Measurements from ENCODE around the gene YWHAE. TPM values are rescaled to one million over a fixed set of nuclear protein-coding genes. Genes with fewer than 3 reads are reported as not detected.

Gene YWHAE
- total RNA-seq, 2 experiments from 2014 or later, result 116 to 133 TPM

DNA sequence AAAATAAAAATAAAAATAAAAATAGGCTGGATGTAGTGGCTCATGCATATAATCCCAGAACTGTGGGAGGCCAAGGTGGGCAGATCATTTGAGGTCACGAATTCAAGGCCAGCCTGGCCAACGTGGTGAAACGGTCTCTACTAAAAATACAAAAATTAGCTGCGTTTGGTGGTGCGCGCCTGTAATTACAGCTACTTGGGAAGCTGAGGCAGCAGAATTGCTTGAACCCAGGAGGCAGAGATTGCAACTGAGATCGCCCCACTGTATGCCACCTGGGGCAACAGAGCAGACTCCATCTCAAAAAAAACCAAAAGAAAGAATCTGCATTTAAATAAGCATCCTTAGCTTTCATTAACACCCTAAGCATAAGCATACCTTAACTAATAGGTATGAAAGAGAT lies 33.8 kb downstream of the YWHAE start:
- peaks cover 74% of the 10 kb centered on the region for H3K4me1 Mint-ChIP-seq (ENCODE audit: low read depth)

DNA sequence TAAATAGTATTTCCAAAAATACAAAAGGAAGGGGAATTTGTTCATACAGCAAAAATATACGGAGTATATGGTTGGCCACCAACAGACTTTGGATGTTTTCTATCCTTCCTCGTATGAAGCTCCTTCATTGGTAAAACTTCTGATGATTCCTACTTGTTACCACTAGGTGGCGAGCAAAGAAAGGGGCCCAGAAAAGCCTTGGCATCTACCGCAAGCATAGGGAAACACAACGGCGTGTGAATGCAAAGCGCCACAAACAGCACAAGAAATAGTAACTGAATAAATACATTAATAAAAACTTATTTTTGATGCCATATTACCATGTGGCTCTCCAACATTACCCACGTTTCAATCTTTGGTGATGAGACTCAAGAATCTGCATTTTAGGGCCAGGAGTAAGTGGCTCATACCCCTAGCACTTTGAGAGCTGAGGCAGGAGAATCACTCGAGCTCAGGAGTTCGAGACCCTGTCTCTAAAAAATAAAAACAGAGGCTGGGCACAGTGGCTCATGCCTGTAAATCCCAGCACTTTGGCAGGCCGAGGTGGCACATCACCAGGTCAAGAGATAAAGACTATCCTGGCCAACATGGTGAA lies 34.5 kb downstream of the YWHAE start:
- no peaks in the 10 kb centered on the region for H3K9me3 ChIP-seq (ENCODE audit: control insufficient read depth in 1 of 2, insufficient read depth in 1 of 2, low read length in 2 of 2)
- no peaks in the 10 kb centered on the region for H3K27me3 ChIP-seq (ENCODE audit: control insufficient read depth in 1 of 2, insufficient read depth in 2 of 2, low read length in 2 of 2)
- peaks cover 50% of the 10 kb centered on the region for H3K4me1 ChIP-seq (ENCODE audit: insufficient read depth, low read length)
- Mint-ChIP-seq H3K27me3 (no peaks in the 10 kb centered on the region), H3K9me3 (no peaks in the 10 kb centered on the region), H3K27ac (peak overlapping the region; percentile 66), H3K36me3 (ENCODE audit: low read depth) (peaks cover 57% of the 10 kb centered on the region), H3K4me3 (peak overlapping the region; percentile 12), H3K4me1 (ENCODE audit: low read depth) (peaks cover 76% of the 10 kb centered on the region)
- DNase-seq (peak; percentile 28 to 87 (median 50)), ATAC-seq (ENCODE audit: poor library complexity) (peak; percentile 73)
- CTCF ChIA-PET, result interaction anchor here (0.6 to 2.8 kb wide), 44 partner anchors 9 to 284 kb away, joined by 3 to 67 read pairs (median 4); partner anchors contain the start of genes CRK, INPP5K, RILP and YWHAE
- POLR2A ChIA-PET, result interaction anchor here (0.6 to 6.7 kb wide), 19 partner anchors 9 to 351 kb away, joined by 3 to 98 read pairs (median 5); partner anchors contain the start of genes CRK, INPP5K, RILP and YWHAE
- intact Hi-C loops (cut with DNase I, micrococcal nuclease), result loop anchor here (1.0 to 5.0 kb wide), 10 partner anchors 33 to 263 kb away; partner anchors contain the start of genes SLC43A2 (in 2 of the 2) and CRK (in 1 of the 2)
- no peak overlapping the region for H3K4me3 ChIP-seq (ENCODE audit: low read length)
- H3K36me3 ChIP-seq (ENCODE audit: insufficient read depth, low read length), result peaks cover 31% of the 10 kb centered on the region
- peak overlapping the region in 1 of 2 donors; percentile 9 for H3K27ac ChIP-seq (ENCODE audit: low read depth in 1 of 2, low read length in 2 of 2)
- TF ChIP-seq, protein P1, sequence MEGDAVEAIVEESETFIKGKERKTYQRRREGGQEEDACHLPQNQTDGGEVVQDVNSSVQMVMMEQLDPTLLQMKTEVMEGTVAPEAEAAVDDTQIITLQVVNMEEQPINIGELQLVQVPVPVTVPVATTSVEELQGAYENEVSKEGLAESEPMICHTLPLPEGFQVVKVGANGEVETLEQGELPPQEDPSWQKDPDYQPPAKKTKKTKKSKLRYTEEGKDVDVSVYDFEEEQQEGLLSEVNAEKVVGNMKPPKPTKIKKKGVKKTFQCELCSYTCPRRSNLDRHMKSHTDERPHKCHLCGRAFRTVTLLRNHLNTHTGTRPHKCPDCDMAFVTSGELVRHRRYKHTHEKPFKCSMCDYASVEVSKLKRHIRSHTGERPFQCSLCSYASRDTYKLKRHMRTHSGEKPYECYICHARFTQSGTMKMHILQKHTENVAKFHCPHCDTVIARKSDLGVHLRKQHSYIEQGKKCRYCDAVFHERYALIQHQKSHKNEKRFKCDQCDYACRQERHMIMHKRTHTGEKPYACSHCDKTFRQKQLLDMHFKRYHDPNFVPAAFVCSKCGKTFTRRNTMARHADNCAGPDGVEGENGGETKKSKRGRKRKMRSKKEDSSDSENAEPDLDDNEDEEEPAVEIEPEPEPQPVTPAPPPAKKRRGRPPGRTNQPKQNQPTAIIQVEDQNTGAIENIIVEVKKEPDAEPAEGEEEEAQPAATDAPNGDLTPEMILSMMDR (IDR thresholded peaks at IDR 0.05), result peak; percentile 86

More for the DNA sequence above, 33.8 kb downstream of the YWHAE start:
- H3K27ac Mint-ChIP-seq, result peak overlapping the region; percentile 66
- H3K4me3 ChIP-seq (ENCODE audit: low read length), result no peak overlapping the region
- intact Hi-C loops (cut with DNase I, micrococcal nuclease), result loop anchor here (5.0 kb wide), 3 partner anchors 86 to 261 kb away; partner anchors contain the start of genes CRK (in 1 of the 2) and SLC43A2 (in 1 of the 2)
- H3K9me3 Mint-ChIP-seq, result no peaks in the 10 kb centered on the region
- peak overlapping the region; percentile 3 for H3K4me3 Mint-ChIP-seq
- H3K9me3 ChIP-seq (ENCODE audit: control insufficient read depth in 1 of 2, insufficient read depth in 1 of 2, low read length in 2 of 2), result no peaks in the 10 kb centered on the region
- H3K36me3 ChIP-seq (ENCODE audit: insufficient read depth, low read length), result peaks cover 27% of the 10 kb centered on the region
- ChIA-PET CTCF (interaction anchor here (0.8 to 2.8 kb wide), 22 partner anchors 9 to 283 kb away, joined by 3 to 67 read pairs (median 7); partner anchors contain the start of genes CRK, INPP5K and RILP), POLR2A (interaction anchor here (0.9 to 6.7 kb wide), 8 partner anchors 9 to 263 kb away, joined by 3 to 98 read pairs (median 4); partner anchors contain the start of genes INPP5K and YWHAE)
- TF ChIP-seq, protein P1 (IDR thresholded peaks at IDR 0.05), result no peak
- no peaks in the 10 kb centered on the region for H3K27me3 Mint-ChIP-seq
- peaks cover 51% of the 10 kb centered on the region for H3K36me3 Mint-ChIP-seq (ENCODE audit: low read depth)
- no peak overlapping the region for H3K27ac ChIP-seq (ENCODE audit: low read depth in 1 of 2, low read length in 2 of 2)
- DNase-seq (no peak), ATAC-seq (ENCODE audit: poor library complexity) (no peak)
- no peaks in the 10 kb centered on the region for H3K27me3 ChIP-seq (ENCODE audit: control insufficient read depth in 1 of 2, insufficient read depth in 2 of 2, low read length in 2 of 2)
- peaks cover 49% of the 10 kb centered on the region for H3K4me1 ChIP-seq (ENCODE audit: insufficient read depth, low read length)

DNA sequence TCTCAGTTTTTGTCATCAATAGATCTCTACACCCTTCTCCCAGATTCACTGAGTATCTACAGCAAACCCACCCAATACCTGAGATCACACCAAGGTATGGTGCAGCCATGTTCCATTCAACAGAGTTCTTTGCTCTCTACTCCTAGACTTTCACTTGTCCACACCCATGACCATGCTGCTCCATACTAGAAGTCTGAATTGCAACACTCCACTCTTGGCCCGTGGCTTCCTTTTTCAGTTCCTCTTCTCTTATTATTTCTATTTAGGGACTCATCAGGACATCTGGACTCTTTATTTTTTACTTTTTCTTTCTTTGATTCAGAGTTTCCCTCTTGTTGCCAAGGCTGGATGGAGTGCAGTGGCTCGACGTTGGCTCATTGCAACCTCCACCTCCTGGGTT lies 37.1 kb downstream of the YWHAE start:
- Histone ChIP-seq H3K4me1 (ENCODE audit: insufficient read depth, low read length) (peaks cover 41% of the 10 kb centered on the region), H3K27ac (ENCODE audit: low read depth in 1 of 2, low read length in 2 of 2) (peak overlapping the region; percentile 5 to 24), H3K27me3 (ENCODE audit: control insufficient read depth in 1 of 2, insufficient read depth in 2 of 2, low read length in 2 of 2) (no peaks in the 10 kb centered on the region), H3K36me3 (ENCODE audit: insufficient read depth, low read length) (peaks cover 49% of the 10 kb centered on the region), H3K9me3 (ENCODE audit: control insufficient read depth in 1 of 2, insufficient read depth in 1 of 2, low read length in 2 of 2) (no peaks in the 10 kb centered on the region), H3K4me3 (ENCODE audit: low read length) (no peak overlapping the region)
- Mint-ChIP-seq H3K9me3 (no peaks in the 10 kb centered on the region), H3K36me3 (ENCODE audit: low read depth) (peaks cover 64% of the 10 kb centered on the region), H3K4me1 (ENCODE audit: low read depth) (peaks cover 73% of the 10 kb centered on the region), H3K4me3 (peak overlapping the region; percentile 71), H3K27me3 (no peaks in the 10 kb centered on the region), H3K27ac (peak overlapping the region; percentile 76)
- intact Hi-C loops (cut with DNase I, micrococcal nuclease), result no loop called here
- DNase-seq, result peak in 2 of 14 experiments; percentile 47 to 49
- TF ChIP-seq, protein P1 (IDR thresholded peaks at IDR 0.05), result no peak
- CTCF ChIA-PET, result interaction anchor here (1.2 to 2.4 kb wide), 3 partner anchors 22 to 153 kb away, joined by 5 to 16 read pairs (median 6); partner anchors contain the start of gene INPP5K
- POLR2A ChIA-PET, result interaction anchor here (0.7 to 6.7 kb wide), 12 partner anchors 8 to 321 kb away, joined by 3 to 98 read pairs (median 4); partner anchors contain the start of genes CRK, INPP5K and YWHAE
- no peak for ATAC-seq (ENCODE audit: poor library complexity)

All from CD4-positive, alpha-beta T cell (primary cell).